PFSK-1 (cell line): ENCODE measurements around the gene PNLDC1.

ENCODE experiments used
- SIN3A ChIP-seq: IDR thresholded peaks from 2 replicates; pipeline ENCODE4 v1.6.1; 2012; ENCODE audit warnings: mild to moderate bottlenecking, low read length, moderate library complexity, borderline replicate concordance; ENCODE audit not compliant: insufficient read depth
- TF ChIP-seq, protein P1 (sequence below), 2 experiments: IDR thresholded peaks; 2 replicates each; pipeline versions ENCODE4 v1.6.1 to v1.8.0; 2011 to 2012; ENCODE audit warnings: low read depth in 2 of 2, low read length in 2 of 2, control low read depth in 1 of 2, inconsistent platforms in 1 of 2, mild to moderate bottlenecking in 1 of 2, moderate library complexity in 1 of 2; ENCODE audit not compliant: insufficient read depth in 1 of 2

DNA sequence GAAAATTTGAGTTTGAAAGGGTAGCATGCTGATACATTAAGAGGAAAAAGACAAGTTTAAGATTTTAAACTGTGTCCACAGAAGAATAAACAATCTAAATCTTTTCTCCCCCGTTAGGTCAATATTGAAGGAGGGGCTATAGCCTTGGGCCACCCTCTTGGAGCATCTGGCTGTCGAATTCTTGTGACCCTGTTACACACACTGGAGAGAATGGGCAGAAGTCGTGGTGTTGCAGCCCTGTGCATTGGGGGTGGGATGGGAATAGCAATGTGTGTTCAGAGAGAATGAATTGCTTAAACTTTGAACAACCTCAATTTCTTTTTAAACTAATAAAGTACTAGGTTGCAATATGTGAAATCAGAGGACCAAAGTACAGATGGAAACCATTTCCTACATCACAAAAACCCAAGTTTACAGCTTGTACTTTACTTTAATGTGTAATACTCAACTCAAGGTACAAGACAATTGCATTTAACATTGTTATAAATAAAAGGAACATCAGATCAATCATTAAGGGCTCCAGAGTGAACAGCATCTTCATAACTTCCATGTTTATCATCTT is 21.5 kb upstream of the PNLDC1 start:
- TF ChIP-seq SIN3A = no peak
- TF ChIP-seq, protein P1, sequence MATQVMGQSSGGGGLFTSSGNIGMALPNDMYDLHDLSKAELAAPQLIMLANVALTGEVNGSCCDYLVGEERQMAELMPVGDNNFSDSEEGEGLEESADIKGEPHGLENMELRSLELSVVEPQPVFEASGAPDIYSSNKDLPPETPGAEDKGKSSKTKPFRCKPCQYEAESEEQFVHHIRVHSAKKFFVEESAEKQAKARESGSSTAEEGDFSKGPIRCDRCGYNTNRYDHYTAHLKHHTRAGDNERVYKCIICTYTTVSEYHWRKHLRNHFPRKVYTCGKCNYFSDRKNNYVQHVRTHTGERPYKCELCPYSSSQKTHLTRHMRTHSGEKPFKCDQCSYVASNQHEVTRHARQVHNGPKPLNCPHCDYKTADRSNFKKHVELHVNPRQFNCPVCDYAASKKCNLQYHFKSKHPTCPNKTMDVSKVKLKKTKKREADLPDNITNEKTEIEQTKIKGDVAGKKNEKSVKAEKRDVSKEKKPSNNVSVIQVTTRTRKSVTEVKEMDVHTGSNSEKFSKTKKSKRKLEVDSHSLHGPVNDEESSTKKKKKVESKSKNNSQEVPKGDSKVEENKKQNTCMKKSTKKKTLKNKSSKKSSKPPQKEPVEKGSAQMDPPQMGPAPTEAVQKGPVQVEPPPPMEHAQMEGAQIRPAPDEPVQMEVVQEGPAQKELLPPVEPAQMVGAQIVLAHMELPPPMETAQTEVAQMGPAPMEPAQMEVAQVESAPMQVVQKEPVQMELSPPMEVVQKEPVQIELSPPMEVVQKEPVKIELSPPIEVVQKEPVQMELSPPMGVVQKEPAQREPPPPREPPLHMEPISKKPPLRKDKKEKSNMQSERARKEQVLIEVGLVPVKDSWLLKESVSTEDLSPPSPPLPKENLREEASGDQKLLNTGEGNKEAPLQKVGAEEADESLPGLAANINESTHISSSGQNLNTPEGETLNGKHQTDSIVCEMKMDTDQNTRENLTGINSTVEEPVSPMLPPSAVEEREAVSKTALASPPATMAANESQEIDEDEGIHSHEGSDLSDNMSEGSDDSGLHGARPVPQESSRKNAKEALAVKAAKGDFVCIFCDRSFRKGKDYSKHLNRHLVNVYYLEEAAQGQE (IDR thresholded peaks at IDR 0.05; ENCODE audit: insufficient read depth in 1 of 2, low read depth in 2 of 2, low read length in 2 of 2) = no peak
